OCI-LY1 (cell line): Measurements from ENCODE around the gene CRACR2B.

Source experiments
- H2AFZ ChIP-seq: fragments of 200-600 bp; sonication (generic), shearing (Covaris generic); 2 replicates; pipeline ENCODE4 v1.6.0; 2014; ENCODE audit warnings: antibody characterized with exemption, mild to moderate bottlenecking, low read length
- H3F3A ChIP-seq: fragments of 200-600 bp; sonication (generic), shearing (Covaris generic); 2 replicates; pipeline ENCODE4 v1.6.0; 2014; ENCODE audit warnings: mild to moderate bottlenecking, antibody characterized with exemption, low read length, moderate library complexity; ENCODE audit not compliant: insufficient read depth
- H3K27ac ChIP-seq: fragments of 200-600 bp; sonication (generic); 2 replicates; pipeline ENCODE4 v1.5.1; 2014; ENCODE audit warnings: low read length, mixed run types, mild to moderate bottlenecking, low read depth; ENCODE audit not compliant: poor library complexity, severe bottlenecking
- H3K27me3 ChIP-seq: fragments of 200-600 bp; sonication (generic); 2 replicates; pipeline ENCODE4 v1.6.0; 2014; ENCODE audit warnings: antibody characterized with exemption, mild to moderate bottlenecking, low read length, moderate library complexity; ENCODE audit not compliant: insufficient read depth
- H3K36me3 ChIP-seq: fragments of 200-600 bp; sonication (generic); 2 replicates; pipeline ENCODE4 v1.6.1; 2014; ENCODE audit warnings: mild to moderate bottlenecking, antibody characterized with exemption, low read length, moderate library complexity, mixed read lengths; ENCODE audit not compliant: insufficient read depth
- H3K4me1 ChIP-seq: fragments of 200-600 bp; sonication (generic); 2 replicates; pipeline ENCODE4 v1.5.1; 2014; ENCODE audit warnings: mild to moderate bottlenecking, low read length, moderate library complexity; ENCODE audit not compliant: insufficient read depth, severe bottlenecking
- H3K4me2 ChIP-seq: fragments of 200-600 bp; sonication (generic), shearing (Covaris generic); 2 replicates; pipeline ENCODE4 v1.6.1; 2014; ENCODE audit warnings: low read length
- H3K4me3 ChIP-seq: fragments of 200-600 bp; sonication (generic); 2 replicates; pipeline ENCODE4 v1.5.1; 2014; ENCODE audit warnings: low read length, low read depth, mild to moderate bottlenecking, mixed read lengths; ENCODE audit not compliant: poor library complexity, severe bottlenecking
- H3K79me2 ChIP-seq: fragments of 200-600 bp; shearing (Covaris generic); 2 replicates; pipeline ENCODE4 v1.6.1; 2016; ENCODE audit warnings: mixed run types, low read length, mixed read lengths; ENCODE audit not compliant: insufficient read depth
- H3K9ac ChIP-seq: fragments of 200-600 bp; sonication (generic), shearing (Covaris generic); 2 replicates; pipeline ENCODE4 v1.6.1; 2014; ENCODE audit warnings: mild to moderate bottlenecking, low read length, mixed read lengths
- H3K9me2 ChIP-seq: fragments of 200-600 bp; sonication (generic), shearing (Covaris generic); 2 replicates; pipeline ENCODE4 v1.6.1; 2014; ENCODE audit warnings: low read depth, mild to moderate bottlenecking, low read length, mixed read lengths
- H3K9me3 ChIP-seq: fragments of 200-600 bp; shearing (Covaris generic); 2 replicates; pipeline ENCODE4 v1.6.1; 2014; ENCODE audit warnings: low read length, mixed read lengths
- H4K20me1 ChIP-seq: fragments of 200-600 bp; sonication (generic), shearing (Covaris generic); 2 replicates; pipeline ENCODE4 v1.6.0; 2016; ENCODE audit warnings: mild to moderate bottlenecking, low read length; ENCODE audit not compliant: insufficient read depth
- EZH2 ChIP-seq: fragments of 200-600 bp; sonication (generic), shearing (Covaris generic); IDR thresholded peaks from 2 replicates; pipeline ENCODE4 v1.8.0; 2017; ENCODE audit warnings: borderline replicate concordance, mixed run types, mild to moderate bottlenecking, antibody characterized with exemption, low read length, moderate library complexity, mixed read lengths
- TF ChIP-seq, protein P1 (sequence below): fragments of 200-600 bp; sonication (generic), shearing (Covaris generic); IDR thresholded peaks from 2 replicates; pipeline ENCODE4 v1.5.1; 2017; ENCODE audit warnings: mild to moderate bottlenecking, antibody characterized with exemption, low read length, moderate library complexity, mixed read lengths

Gene CRACR2B

DNA sequence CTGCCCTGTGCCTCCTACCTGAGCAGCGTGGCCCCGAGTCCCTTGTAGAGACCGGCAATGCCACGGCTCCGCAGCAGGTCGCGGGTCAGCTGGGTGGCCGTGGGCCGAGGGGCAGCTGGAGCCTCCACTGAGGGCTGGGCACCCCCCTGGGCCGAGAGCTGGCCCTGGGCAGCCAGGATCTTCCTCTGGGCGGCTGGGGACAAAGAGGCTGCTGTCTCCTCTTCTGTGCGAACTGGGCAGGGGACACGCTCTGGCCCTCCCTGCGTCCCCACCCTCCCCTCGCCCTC is 35.2 kb upstream of the CRACR2B start:
- Histone ChIP-seq H3K36me3 (peaks cover 9% of the 10 kb centered on the region; the same call in 1 of the 2 replicates), H4K20me1 (no peaks in the 10 kb centered on the region), H3K27ac (no peak overlapping the region)

DNA sequence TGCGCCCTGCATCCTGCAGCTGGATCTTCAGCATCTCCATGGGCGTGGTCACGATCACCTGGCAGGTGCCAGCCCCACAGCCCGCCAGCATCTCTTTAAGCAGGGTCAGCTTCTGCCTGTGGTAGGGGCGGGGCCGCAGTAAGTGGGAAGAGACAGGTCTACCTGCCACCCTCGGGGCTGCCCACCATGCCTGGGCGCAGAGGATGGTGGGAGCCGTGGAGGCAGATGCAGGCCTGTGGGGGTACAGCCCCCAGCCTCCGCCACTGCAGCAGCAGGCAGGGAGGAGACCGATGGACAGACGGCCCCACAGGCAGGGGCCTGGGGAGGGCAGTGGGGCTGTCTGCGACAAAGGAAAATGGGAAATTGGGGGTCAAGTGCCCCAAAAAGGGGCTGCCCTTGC is 34.8 kb upstream of the CRACR2B start:
- Histone ChIP-seq H3K27ac (no peak overlapping the region), H4K20me1 (no peaks in the 10 kb centered on the region)

More for the DNA sequence above, 35.2 kb upstream of the CRACR2B start:
- H3K27me3 ChIP-seq, result no peaks in the 10 kb centered on the region; the same call in 1 of the 2 replicates
- no peak overlapping the region for H3K4me2 ChIP-seq
- H3K9ac ChIP-seq, result no peak overlapping the region
- TF ChIP-seq, protein P1, sequence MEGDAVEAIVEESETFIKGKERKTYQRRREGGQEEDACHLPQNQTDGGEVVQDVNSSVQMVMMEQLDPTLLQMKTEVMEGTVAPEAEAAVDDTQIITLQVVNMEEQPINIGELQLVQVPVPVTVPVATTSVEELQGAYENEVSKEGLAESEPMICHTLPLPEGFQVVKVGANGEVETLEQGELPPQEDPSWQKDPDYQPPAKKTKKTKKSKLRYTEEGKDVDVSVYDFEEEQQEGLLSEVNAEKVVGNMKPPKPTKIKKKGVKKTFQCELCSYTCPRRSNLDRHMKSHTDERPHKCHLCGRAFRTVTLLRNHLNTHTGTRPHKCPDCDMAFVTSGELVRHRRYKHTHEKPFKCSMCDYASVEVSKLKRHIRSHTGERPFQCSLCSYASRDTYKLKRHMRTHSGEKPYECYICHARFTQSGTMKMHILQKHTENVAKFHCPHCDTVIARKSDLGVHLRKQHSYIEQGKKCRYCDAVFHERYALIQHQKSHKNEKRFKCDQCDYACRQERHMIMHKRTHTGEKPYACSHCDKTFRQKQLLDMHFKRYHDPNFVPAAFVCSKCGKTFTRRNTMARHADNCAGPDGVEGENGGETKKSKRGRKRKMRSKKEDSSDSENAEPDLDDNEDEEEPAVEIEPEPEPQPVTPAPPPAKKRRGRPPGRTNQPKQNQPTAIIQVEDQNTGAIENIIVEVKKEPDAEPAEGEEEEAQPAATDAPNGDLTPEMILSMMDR, result no peak
- no peaks in the 10 kb centered on the region for H3F3A ChIP-seq
- H3K4me3 ChIP-seq, result no peak overlapping the region
- no peaks in the 10 kb centered on the region for H3K9me2 ChIP-seq
- H3K79me2 ChIP-seq, result no peaks in the 10 kb centered on the region
- peaks cover 46% of the 10 kb centered on the region for H3K4me1 ChIP-seq
- no peak overlapping the region for H2AFZ ChIP-seq
- no peaks in the 10 kb centered on the region for H3K9me3 ChIP-seq

DNA sequence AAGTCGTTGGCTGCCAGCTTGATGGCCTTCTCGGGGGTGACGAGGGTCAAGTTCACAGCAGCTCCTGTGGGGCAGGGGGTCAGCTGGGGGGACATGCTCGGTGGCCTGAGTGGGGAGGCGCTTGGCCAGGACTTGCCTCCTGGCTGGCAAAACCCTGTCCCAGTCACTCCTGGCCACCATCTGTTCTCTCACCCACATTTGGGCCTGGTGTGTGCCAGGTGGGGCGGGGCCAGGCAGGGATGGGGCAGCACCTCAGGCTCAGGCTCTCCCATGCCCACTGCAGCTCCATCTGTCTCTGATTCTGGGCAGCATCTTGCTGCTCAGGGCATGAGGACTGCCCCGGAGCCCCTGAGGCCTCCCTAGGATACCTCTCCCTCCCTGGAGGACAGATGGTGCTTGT is 34.2 kb upstream of the CRACR2B start:
- no peaks in the 10 kb centered on the region; the same call in 1 of the 2 replicates for H3K27me3 ChIP-seq
- H3K4me1 ChIP-seq, result peaks cover 35% of the 10 kb centered on the region
- H3K4me3 ChIP-seq, result no peak overlapping the region
- peaks cover 9% of the 10 kb centered on the region; the same call in 1 of the 2 replicates for H3K36me3 ChIP-seq
- TF ChIP-seq, protein P1, result no peak
- TF ChIP-seq EZH2, result no peak
- no peak overlapping the region for H3K9ac ChIP-seq
- H3K9me3 ChIP-seq, result no peaks in the 10 kb centered on the region
- H3K27ac ChIP-seq, result no peak overlapping the region
- no peaks in the 10 kb centered on the region for H3K79me2 ChIP-seq
- no peak overlapping the region for H2AFZ ChIP-seq
- no peaks in the 10 kb centered on the region for H4K20me1 ChIP-seq
- no peaks in the 10 kb centered on the region for H3F3A ChIP-seq
- H3K9me2 ChIP-seq, result no peaks in the 10 kb centered on the region
- no peak overlapping the region for H3K4me2 ChIP-seq

More for the DNA sequence above, 34.8 kb upstream of the CRACR2B start:
- peaks cover 42% of the 10 kb centered on the region for H3K4me1 ChIP-seq
- H3K27me3 ChIP-seq, result no peaks in the 10 kb centered on the region; the same call in 1 of the 2 replicates
- H3K4me2 ChIP-seq, result no peak overlapping the region
- no peaks in the 10 kb centered on the region for H3K9me3 ChIP-seq
- TF ChIP-seq EZH2, result no peak
- TF ChIP-seq, protein P1, result no peak
- H3K9ac ChIP-seq, result no peak overlapping the region
- H3K4me3 ChIP-seq, result no peak overlapping the region
- H3K36me3 ChIP-seq, result peaks cover 9% of the 10 kb centered on the region; the same call in 1 of the 2 replicates
- H2AFZ ChIP-seq, result no peak overlapping the region
- H3K9me2 ChIP-seq, result no peaks in the 10 kb centered on the region
- H3K79me2 ChIP-seq, result no peaks in the 10 kb centered on the region
- no peaks in the 10 kb centered on the region for H3F3A ChIP-seq
